GM18517 (cell line): ENCODE measurements around the gene GIPR.
"Not testable (repeated sequence)": the region's sequence is repeated elsewhere in the genome, so short reads cannot be mapped to it uniquely, and the experiment has no call there.

ENCODE experiments used
- ATAC-seq: cut with Tn5 transposase; IDR thresholded peaks from one replicate; pipeline ENCODE4 v1.9.1; 2021; ENCODE audit warnings: mild to moderate bottlenecking, moderate library complexity; ENCODE audit not compliant: unreplicated experiment

Gene GIPR

GRCh38 chr19:45728683-45729082 is 60.7 kb downstream of the GIPR start:
- not testable (repeated sequence) for ATAC-seq

- no peak for ATAC-seq
Measured at GRCh38 chr19:45729800-45730290, 61.8 kb downstream of the GIPR start.

- ATAC-seq, result peak; percentile 77
Measured at GRCh38 chr19:45730368-45731288, 62.6 kb downstream of the GIPR start, which contains the start of gene FBXO46. Gene FBXO46 (minus strand): TSS chr19:45730896. CDS start chr19:45713495, 17,401 bp downstream.
